ENCODE data around the gene PCED1B.

PCED1B gene

DNA sequence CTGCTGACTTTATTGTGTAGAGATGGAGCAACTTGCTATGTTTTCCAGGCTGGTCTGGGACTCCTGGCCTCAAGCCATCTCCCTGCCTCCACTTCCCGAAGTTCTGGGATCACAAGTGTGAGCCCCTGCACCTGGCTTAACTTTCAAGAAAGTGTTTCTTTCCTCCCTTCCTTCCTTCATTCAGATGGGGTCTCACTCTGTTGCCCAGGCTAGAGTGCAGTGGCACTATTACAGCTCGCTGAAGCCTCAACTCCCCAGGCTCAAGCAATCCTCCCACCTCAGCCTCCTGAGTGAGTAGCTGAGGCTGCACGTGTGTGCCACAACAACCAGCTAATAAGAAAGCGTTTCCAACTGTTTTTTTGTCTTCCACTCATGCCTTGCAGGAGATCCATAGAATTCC lies 186.0 kb downstream of the PCED1B start:
- no peak overlapping the region for H3K4me3 ChIP-seq (ENCODE audit: low read depth, low read length)
- ChIA-PET CTCF (interaction anchor here (0.8 kb wide), 1 partner anchor 26 kb away, joined by 3 read pairs; no protein-coding TSS in a partner anchor), POLR2A (no interaction called here)
- TF ChIP-seq ZIC2 (tag by site-specific recombination; IDR thresholded peaks at IDR 0.05) = no peak
- no peak for TF ChIP-seq ZNF704 (tag by site-specific recombination; IDR thresholded peaks at IDR 0.05)
- TF ChIP-seq, protein P1, sequence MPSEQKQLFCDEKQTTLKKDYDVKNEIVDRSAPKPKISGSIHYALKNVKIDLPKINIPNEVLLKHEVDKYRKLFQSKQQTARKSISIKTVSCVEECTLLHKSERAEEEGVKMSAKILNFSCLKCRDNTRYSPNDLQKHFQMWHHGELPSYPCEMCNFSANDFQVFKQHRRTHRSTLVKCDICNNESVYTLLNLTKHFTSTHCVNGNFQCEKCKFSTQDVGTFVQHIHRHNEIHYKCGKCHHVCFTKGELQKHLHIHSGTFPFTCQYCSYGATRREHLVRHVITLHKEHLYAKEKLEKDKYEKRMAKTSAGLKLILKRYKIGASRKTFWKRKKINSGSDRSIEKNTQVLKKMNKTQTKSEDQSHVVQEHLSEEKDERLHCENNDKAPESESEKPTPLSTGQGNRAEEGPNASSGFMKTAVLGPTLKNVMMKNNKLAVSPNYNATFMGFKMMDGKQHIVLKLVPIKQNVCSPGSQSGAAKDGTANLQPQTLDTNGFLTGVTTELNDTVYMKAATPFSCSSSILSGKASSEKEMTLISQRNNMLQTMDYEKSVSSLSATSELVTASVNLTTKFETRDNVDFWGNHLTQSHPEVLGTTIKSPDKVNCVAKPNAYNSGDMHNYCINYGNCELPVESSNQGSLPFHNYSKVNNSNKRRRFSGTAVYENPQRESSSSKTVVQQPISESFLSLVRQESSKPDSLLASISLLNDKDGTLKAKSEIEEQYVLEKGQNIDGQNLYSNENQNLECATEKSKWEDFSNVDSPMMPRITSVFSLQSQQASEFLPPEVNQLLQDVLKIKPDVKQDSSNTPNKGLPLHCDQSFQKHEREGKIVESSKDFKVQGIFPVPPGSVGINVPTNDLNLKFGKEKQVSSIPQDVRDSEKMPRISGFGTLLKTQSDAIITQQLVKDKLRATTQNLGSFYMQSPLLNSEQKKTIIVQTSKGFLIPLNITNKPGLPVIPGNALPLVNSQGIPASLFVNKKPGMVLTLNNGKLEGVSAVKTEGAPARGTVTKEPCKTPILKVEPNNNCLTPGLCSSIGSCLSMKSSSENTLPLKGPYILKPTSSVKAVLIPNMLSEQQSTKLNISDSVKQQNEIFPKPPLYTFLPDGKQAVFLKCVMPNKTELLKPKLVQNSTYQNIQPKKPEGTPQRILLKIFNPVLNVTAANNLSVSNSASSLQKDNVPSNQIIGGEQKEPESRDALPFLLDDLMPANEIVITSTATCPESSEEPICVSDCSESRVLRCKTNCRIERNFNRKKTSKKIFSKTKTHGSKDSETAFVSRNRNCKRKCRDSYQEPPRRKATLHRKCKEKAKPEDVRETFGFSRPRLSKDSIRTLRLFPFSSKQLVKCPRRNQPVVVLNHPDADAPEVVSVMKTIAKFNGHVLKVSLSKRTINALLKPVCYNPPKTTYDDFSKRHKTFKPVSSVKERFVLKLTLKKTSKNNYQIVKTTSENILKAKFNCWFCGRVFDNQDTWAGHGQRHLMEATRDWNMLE (tag by site-specific recombination; conservative IDR thresholded peaks at IDR 0.05; ENCODE audit: low read depth) = no peak
- no peak for TF ChIP-seq ZNF830 (tag by site-specific recombination; IDR thresholded peaks at IDR 0.05; ENCODE audit: low read depth)
- no peak for TF ChIP-seq ZNF10 (tag by site-specific recombination; IDR thresholded peaks at IDR 0.05)
- no peak for TF ChIP-seq ZNF175 (tag by site-specific recombination; IDR thresholded peaks at IDR 0.05)
- TF ChIP-seq ZNF169 (tag by site-specific recombination; IDR thresholded peaks at IDR 0.05) = no peak
- no peaks in the 10 kb centered on the region for H3K9me3 ChIP-seq (ENCODE audit: control insufficient read depth, insufficient read depth, low read depth, low read length)
- H3K36me3 ChIP-seq (ENCODE audit: control insufficient read depth in 2 of 2, insufficient read depth in 1 of 2, low read length in 2 of 2) = no peaks in the 10 kb centered on the region
- H3K4me1 ChIP-seq (ENCODE audit: control insufficient read depth, insufficient read depth, low read length) = no peaks in the 10 kb centered on the region
- H3K27ac ChIP-seq (ENCODE audit: extremely low read depth, low read depth, low read length) = no peak overlapping the region

- POLR2A ChIA-PET = interaction anchor here (0.6 kb wide), 1 partner anchor 26 kb away, joined by 3 read pairs; no protein-coding TSS in a partner anchor
- Histone ChIP-seq H3K9me3 (ENCODE audit: control insufficient read depth, insufficient read depth, low read depth, low read length) (no peaks in the 10 kb centered on the region), H3K4me1 (ENCODE audit: control insufficient read depth, insufficient read depth, low read length) (no peaks in the 10 kb centered on the region), H3K36me3 (ENCODE audit: control insufficient read depth in 2 of 2, insufficient read depth in 1 of 2, low read length in 2 of 2) (no peaks in the 10 kb centered on the region), H3K4me3 (ENCODE audit: low read depth, low read length) (no peak overlapping the region), H3K27ac (ENCODE audit: extremely low read depth, low read depth, low read length) (no peak overlapping the region)
- CTCF ChIA-PET = no interaction called here
- TF ChIP-seq ZNF341 (tag by site-specific recombination; IDR thresholded peaks at IDR 0.05; ENCODE audit: low read depth) = no peak
- TF ChIP-seq ZNF157 (tag by site-specific recombination; IDR thresholded peaks at IDR 0.05) = no peak
- TF ChIP-seq ZSCAN30 (tag by site-specific recombination; IDR thresholded peaks at IDR 0.05) = no peak
- no peak for TF ChIP-seq SP2 (tag by site-specific recombination; IDR thresholded peaks at IDR 0.05)
- TF ChIP-seq, protein P2, sequence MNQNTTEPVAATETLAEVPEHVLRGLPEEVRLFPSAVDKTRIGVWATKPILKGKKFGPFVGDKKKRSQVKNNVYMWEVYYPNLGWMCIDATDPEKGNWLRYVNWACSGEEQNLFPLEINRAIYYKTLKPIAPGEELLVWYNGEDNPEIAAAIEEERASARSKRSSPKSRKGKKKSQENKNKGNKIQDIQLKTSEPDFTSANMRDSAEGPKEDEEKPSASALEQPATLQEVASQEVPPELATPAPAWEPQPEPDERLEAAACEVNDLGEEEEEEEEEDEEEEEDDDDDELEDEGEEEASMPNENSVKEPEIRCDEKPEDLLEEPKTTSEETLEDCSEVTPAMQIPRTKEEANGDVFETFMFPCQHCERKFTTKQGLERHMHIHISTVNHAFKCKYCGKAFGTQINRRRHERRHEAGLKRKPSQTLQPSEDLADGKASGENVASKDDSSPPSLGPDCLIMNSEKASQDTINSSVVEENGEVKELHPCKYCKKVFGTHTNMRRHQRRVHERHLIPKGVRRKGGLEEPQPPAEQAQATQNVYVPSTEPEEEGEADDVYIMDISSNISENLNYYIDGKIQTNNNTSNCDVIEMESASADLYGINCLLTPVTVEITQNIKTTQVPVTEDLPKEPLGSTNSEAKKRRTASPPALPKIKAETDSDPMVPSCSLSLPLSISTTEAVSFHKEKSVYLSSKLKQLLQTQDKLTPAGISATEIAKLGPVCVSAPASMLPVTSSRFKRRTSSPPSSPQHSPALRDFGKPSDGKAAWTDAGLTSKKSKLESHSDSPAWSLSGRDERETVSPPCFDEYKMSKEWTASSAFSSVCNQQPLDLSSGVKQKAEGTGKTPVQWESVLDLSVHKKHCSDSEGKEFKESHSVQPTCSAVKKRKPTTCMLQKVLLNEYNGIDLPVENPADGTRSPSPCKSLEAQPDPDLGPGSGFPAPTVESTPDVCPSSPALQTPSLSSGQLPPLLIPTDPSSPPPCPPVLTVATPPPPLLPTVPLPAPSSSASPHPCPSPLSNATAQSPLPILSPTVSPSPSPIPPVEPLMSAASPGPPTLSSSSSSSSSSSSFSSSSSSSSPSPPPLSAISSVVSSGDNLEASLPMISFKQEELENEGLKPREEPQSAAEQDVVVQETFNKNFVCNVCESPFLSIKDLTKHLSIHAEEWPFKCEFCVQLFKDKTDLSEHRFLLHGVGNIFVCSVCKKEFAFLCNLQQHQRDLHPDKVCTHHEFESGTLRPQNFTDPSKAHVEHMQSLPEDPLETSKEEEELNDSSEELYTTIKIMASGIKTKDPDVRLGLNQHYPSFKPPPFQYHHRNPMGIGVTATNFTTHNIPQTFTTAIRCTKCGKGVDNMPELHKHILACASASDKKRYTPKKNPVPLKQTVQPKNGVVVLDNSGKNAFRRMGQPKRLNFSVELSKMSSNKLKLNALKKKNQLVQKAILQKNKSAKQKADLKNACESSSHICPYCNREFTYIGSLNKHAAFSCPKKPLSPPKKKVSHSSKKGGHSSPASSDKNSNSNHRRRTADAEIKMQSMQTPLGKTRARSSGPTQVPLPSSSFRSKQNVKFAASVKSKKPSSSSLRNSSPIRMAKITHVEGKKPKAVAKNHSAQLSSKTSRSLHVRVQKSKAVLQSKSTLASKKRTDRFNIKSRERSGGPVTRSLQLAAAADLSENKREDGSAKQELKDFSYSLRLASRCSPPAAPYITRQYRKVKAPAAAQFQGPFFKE (tag by site-specific recombination; IDR thresholded peaks at IDR 0.05; ENCODE audit: borderline replicate concordance) = no peak
- TF ChIP-seq ZNF211 (tag by site-specific recombination; IDR thresholded peaks at IDR 0.05; ENCODE audit: low read depth) = no peak
- TF ChIP-seq, protein P3, sequence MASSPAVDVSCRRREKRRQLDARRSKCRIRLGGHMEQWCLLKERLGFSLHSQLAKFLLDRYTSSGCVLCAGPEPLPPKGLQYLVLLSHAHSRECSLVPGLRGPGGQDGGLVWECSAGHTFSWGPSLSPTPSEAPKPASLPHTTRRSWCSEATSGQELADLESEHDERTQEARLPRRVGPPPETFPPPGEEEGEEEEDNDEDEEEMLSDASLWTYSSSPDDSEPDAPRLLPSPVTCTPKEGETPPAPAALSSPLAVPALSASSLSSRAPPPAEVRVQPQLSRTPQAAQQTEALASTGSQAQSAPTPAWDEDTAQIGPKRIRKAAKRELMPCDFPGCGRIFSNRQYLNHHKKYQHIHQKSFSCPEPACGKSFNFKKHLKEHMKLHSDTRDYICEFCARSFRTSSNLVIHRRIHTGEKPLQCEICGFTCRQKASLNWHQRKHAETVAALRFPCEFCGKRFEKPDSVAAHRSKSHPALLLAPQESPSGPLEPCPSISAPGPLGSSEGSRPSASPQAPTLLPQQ (tag by site-specific recombination; IDR thresholded peaks at IDR 0.05) = no peak
- TF ChIP-seq SCRT1 (tag by site-specific recombination; IDR thresholded peaks at IDR 0.05; ENCODE audit: borderline replicate concordance) = no peak
- TF ChIP-seq ZNF146 (tag by site-specific recombination; IDR thresholded peaks at IDR 0.05) = no peak
- no peak for TF ChIP-seq FEZF1 (tag by site-specific recombination; IDR thresholded peaks at IDR 0.05)
- TF ChIP-seq ZNF121 (tag by site-specific recombination; IDR thresholded peaks at IDR 0.05) = no peak
- TF ChIP-seq ZBTB7A (tag by site-specific recombination; IDR thresholded peaks at IDR 0.05; ENCODE audit: low read depth) = no peak
- TF ChIP-seq ZNF426 (tag by site-specific recombination; IDR thresholded peaks at IDR 0.05) = no peak
- TF ChIP-seq ZXDB (tag by site-specific recombination; IDR thresholded peaks at IDR 0.05) = no peak
- no peak for TF ChIP-seq ZNF777 (tag by site-specific recombination; IDR thresholded peaks at IDR 0.05; ENCODE audit: borderline replicate concordance)
Measured at GRCh38 chr12:47267571-47267970, 188.2 kb downstream of the PCED1B start.

Data from HEK293 (cell line).